ENCODE data around the gene LCN10. TPM values are rescaled to one million over a fixed set of nuclear protein-coding genes. Genes with fewer than 3 reads are reported as not detected.
"Not testable (repeated sequence)": the region's sequence is repeated elsewhere in the genome, so short reads cannot be mapped to it uniquely, and the experiment has no call there.

The LCN10 gene
- total RNA-seq: 0.34 TPM in 1 of 2 replicates, not detected in the other

DNA sequence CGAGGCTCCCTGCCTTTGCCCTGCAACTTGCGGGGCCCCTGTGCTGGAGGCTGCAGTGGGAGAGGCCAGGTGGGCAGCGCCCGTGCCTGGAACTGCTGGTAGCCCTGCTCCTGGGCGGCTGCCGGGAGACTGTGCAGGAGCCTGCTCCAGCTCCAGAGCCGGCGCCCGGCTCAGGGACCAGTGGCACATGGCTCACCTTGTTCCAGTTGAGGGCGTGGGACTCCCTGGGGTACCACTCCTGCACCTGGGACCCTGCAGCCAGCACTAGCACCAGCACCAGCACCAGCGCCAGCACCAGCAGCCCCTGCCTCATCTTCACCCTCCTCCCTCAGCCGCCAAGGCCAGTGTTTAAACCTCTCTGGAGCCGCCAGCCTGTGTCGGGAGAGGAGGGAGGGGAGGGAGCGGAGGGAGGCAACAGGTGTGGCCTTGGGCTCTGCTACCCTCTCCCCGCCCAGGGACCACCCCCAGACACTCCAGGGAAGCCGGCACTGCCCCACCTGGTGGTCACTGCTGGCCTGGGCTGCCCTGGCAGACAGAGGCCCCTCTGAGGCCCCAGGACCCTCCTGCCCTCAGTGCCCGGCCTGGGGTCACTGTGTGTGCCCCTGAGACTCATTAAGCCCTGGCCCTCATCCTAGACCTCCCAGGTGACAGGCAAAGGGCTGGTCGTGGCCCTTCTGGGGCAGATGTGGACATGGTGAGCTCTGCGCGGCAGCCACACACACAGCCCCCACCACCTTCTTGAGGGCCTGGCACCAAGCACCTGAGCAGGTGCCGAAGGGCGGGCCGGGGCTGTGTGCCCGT is at the start of gene LCN10:
Gene LCN10, minus strand, starts transcription at position 350 of the 801 bp plus-strand sequence. Its CDS starts 37 bp downstream, at position 313.
- intact Hi-C loops (cut with micrococcal nuclease): no loop called here

DNA sequence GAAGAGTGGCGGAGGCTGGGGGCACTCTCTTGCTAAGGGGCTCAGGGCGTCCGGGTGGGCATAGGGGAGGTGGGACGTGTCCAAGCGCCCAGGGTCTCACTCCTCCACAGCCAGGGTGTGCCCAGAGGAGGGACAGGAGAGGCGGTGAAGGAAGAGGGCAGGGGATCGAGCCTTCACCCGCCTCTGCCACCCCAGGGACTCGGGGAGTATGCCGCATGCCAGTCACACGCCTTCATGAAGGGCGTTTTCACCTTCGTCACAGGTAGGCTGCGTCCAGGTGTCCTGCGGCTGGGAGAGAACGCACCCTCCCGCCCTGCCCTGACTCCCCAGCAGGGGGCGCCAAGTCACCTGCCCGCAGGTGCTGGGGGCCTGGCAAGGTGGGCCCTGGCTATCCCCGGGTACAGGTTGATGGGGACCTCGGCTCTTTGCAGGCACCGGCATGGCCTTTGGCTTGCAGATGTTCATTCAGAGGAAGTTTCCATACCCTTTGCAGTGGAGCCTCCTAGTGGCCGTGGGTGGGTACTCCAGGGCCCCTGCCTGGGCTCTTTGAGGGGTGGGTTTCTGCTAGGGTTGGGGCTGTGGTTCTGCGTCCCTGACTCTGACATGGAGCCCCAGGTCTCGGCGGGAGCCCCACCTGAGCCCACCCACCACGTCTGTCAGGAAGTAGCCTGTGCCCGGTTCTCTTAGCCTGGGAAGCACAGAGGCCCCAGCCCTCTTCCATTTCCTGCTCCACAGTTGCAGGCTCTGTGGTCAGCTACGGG is 49.0 kb upstream of the LCN10 start:
- intact Hi-C loops (cut with micrococcal nuclease): loop anchor here (1.0 to 5.0 kb wide), 9 partner anchors 9 to 816 kb away; partner anchors contain the start of genes ARRDC1, FBXW5, PAXX and PHPT1

DNA sequence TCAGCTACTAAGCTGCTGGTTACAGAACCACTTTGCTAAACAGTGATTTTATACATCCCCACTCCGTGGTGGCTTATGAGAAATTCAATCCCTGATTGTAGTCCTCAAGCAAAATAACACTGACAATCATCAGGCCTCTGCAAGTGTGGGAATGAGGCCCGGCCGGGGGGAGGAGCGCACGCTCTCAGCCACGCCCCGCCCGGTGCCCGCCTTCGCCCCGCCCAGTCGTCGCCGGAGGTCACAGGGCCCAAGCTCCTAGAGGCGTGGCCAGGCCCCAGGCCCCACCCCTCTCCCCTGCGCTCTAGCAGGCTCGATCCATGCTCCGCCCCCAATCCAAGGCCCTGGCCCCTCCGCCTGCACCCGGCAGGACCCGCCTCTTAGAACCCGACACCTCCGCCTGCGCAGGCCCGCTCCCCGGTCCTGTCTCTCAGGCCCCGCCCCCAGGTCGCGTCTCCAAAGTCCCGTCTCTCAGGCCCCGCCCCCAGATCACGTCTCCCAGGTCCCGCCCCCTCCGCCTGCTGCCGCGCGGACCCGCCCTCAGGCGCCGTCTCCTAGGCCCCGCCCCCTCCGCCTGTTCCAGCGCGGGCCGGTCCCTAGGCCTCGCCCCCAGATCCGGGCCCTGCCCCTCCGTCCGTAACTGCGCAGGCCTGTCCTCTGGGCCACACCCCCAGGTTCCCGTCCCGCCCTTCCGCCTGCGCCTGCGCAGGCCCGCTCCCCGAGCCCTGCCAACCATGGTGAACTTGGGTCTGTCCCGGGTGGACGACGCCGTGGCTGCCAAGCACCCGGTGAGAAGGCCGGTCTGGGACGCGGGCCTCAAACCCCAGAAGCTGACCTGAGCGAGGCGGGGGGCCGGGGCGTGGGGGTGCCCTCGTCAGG is 48.1 kb upstream of the LCN10 start, which contains the start of gene TMEM141:
Gene TMEM141, plus strand, starts transcription at position 705 of the 876 bp plus-strand sequence. Its CDS starts 27 bp downstream, at position 732.
- intact Hi-C loops (cut with micrococcal nuclease): loop anchor here (1.0 to 5.0 kb wide), 9 partner anchors 9 to 816 kb away; partner anchors contain the start of genes ARRDC1, FBXW5, PAXX and PHPT1

DNA sequence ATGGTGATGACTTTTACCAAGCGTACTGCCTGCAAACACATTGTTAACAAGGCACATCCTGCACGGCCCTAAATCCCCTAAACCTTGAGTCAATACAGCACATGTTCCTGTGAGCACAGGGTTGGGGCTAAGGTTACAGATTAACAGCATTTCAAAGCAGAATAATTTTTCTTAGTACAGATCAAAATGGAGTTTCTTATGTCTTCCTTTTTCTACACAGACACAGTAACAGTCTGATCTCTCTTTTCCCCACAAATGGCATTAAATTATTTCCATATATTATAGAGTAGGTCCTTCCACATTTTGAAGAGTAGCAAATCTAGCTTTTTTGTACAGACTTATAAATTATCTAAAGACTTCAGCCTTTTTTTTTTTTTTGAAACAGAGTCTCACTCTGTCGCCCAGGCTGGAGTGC is 46.8 kb upstream of the LCN10 start:
- intact Hi-C loops (cut with micrococcal nuclease): no loop called here

DNA sequence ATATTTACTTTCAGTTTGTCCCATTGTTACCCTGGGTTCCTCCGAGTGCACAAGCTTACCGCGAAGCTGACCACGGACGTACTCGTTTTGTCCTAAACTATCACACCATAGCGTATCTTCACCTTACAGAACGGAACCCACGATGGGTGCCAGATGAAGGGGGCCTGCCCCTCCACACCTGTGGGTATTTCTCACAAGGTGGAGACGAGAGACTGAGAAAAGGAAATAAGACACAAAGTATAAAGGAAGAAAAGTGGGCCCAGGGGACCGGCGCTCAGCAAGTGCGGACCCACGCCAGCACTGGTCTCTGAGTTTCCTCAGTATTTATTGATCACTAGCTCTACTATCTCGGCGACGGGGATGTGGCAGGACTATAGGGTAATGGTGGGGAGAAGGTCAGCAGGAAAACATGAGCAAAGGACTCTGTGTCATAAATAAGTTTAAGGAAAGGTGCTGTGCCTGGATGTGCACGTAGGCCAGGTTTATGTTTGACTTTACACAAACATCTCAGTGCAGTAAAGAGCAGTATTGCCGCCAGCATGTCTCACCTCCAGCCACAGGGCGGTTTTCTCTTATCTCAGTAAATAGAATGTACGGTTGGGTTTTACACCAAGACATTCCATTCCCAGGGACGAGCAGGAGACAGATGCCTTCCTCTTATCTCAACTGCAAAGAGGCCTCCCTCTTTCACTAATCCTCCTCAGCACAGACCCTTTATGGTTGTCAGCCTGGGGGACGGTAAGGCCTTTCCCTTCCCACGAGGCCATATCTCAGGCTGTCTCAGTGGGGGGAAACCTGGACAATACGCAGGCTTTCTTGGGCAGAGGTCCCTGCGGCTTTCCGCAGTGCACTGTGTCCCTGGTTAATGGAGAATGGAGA is 46.1 kb upstream of the LCN10 start:
- intact Hi-C loops (cut with micrococcal nuclease): not testable (repeated sequence)

DNA sequence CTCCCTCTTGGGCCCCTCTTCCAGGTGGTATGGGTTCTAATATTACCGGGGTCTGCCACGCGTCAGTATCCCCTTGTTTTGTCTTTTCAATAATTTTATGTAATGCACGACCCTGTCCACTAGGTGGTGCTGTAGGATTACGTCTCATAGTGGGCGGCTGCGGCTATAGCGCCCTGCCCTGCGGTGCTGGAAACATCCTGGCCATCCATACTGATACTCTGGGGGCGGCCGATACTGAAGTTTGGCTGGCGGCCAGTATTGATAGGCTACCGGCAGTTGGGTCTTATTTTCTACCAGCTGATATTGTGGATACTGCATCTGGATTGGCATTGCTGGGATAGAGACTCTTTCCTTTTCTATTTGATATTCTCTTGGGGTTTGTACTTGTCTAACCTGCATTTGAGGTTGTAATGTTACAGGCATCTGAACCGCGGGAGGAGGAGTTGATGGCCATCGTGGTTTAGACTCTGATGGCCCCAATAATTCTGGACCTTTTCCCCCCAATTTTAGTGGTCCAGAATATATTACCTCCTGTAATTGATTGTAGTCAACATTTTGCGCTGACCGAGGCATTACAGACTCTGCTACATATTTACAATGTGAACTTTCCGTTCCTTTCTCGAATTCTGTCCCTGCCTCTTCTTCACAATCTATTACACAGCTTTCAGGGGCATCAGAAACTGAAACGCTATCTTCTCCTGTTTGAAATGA is 45.1 kb upstream of the LCN10 start:
- intact Hi-C loops (cut with micrococcal nuclease): loop anchor here (1.0 kb wide), 1 partner anchor 247 kb away; no protein-coding TSS in a partner anchor

DNA sequence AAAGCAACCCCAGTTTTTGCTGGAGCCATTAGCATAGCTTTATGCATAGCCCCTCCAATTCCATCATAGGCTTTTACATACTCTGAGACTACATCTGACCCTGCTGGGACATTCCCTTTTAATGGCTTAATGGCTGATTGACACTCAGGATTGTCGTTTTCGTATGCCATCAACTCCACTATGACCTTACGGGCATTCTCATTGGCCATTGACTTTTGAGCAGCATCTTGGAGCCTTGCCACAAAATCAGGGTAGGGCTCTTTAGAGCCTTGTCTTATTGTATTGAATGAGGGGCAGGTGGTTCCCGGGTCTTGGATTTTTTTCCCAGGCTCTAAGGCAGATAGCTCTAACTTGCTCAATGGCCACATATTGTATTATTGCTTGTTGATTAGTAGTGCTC is 44.2 kb upstream of the LCN10 start:
- intact Hi-C loops (cut with micrococcal nuclease): loop anchor here (1.0 kb wide), 1 partner anchor 248 kb away; no protein-coding TSS in a partner anchor

DNA sequence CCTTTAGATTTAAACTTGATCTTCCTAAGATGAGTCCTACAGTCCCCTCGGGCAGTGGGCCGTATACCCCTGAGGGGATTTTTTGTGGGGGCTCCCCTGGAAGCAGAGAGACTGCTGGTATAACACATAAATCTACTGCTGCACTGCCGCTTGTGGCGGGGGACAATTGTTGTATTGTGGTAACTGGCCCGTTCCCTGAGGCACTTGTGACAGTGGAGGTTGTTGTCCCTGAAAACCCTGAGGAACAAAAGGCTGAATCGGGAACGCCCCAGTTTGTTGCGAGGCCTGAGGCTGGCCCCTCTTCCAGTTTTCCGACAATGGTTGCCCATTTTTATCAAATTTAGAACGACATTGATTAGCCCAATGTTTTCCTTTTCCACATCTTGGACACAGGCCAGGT is 43.7 kb upstream of the LCN10 start:
- intact Hi-C loops (cut with micrococcal nuclease): no loop called here

DNA sequence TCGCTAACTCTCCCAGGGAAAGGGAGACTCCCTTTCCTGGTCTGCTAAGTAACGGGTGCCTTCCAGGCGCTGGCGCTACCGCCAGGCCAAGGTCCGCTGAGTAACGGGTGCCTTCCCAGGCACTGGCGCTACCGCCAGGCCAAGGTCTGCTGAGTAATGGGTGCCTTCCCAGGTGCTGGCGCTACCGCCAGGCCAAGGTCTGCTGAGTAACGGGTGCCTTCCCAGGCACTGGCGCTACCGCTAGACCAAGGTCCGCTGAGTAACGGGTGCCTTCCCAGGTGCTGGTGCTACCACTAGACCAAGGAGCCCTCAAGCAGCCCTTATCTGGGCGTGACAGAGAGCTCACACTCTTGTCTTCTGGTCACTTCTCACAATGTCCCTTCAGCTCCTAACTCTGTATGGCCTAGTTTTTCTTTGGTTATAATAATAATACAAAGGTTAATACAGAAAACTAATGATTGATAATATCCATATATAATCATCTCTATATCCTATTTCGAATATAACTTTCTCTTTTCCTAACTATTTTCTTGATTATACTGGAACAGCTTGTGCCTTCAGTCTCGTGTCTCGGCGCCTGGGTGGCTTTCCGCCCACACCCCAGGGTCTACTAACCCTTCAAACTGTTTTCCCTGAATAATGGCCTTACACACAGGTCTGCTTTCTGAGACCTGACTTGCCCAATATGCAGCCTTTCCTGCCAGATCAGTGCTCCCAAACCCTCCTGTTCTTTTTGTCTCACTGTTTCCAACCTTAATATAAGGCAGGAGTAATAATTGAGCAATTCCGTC is 43.0 kb upstream of the LCN10 start:
- intact Hi-C loops (cut with micrococcal nuclease): not testable (repeated sequence)

DNA sequence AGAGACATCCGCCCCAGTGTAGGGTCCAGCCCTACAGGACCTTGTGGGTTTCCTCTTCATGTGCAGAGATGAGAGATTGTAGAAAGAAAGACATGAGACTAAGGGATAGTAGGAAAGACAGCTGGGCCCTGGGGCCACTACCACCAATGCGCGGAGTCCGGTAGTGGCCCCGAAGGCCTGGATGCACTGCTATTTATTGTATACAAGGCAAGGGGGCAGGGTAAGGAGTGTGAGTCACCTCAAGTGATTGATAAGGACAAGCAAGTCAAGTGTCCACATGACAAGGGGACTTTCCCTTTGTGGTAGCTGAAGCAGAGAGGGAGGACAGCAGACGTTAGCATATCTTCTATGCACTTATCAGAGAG is 42.2 kb upstream of the LCN10 start:
- intact Hi-C loops (cut with micrococcal nuclease): no loop called here

DNA sequence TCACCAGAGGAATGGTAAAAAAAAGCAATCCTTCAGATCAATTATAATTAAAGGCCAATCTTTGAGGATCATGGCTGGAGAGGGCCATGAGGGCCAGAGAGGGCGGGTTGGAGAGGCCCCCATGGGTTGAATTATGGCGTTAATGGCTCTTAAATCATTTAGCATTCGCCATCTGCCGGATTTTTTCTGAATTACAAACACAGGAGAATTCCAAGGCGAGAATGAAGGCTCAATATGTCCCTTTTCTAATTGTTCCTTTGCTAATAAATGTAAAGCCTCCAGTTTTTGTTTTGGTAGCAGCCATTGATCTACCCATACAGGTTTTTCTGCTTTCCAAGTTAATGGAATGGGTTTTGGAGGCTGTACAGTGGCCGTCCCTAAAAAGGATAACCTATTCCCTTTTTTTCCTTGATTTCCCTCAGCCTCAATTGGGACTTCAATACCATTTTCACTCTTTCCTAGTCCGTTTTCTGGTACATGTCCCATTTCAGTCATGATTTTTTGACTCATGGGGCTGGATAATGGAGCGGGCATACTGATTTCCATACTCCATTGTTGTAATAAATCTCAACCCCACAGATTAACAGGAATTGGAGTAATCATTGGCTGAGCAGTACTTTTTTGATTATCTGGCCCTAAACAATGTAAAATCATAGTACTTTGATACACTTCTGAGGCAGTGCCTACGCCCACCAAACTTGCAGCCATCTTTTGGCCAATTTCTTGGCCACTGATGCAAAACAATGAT is 41.7 kb upstream of the LCN10 start:
- intact Hi-C loops (cut with micrococcal nuclease): no loop called here

DNA sequence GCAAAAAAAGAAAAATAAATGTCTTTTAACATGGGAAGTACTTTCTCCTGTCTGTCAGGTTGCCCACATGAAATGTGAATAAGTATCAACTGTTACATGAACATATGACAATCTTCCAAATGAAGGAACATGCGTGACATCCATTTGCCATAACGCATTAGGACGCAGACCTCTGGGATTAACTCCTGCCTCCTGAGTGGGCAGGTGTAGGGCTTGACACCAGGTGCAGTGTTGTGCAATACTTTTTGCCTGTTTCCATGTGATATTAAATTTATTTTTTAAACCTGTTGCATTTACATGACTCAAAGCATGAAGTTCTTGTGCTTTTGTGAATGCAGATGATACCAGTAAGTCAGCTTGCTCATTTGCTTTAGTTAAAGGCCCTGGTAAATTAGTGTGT is 39.7 kb upstream of the LCN10 start:
- intact Hi-C loops (cut with micrococcal nuclease): no loop called here

DNA sequence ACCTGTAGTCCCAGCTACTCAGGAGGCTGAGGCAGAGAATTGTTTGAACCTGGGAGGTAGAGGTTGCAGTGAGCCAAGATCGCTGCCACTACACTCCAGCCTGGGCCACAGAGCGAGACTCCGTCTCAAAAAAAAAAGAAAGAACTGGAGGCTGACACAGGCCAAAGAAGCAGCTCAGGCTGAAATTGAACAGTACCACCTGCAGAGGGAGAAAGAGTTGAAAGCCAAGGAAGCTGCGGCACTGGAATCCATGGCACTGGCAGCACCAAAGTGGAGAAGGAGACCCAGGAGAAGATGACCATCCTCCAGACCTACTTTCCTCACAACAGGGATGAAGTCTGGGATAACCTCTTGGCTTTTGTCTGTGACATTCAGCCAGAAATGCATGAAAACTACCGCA is 37.1 kb upstream of the LCN10 start:
- intact Hi-C loops (cut with micrococcal nuclease): no loop called here

DNA sequence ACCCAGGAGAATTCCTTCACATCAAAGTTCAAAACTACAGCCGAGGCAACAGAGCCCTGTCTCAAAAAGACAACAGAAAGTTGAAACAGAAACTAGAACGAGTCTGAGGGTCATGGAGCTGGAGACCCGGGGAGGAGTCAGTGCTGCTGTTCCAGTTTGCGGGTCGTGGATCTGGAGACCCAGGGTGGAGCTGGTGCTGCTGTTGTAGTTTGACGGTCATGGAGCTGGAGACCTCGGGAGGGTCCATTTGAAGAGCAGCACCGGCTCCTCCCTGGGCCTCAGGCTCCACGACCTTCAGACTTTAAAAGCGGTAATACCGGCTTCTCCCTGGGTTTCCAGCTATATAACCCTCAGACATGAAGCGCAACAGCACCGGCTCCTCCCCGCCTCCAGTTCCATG is 34.6 kb upstream of the LCN10 start:
- intact Hi-C loops (cut with micrococcal nuclease): no loop called here

DNA sequence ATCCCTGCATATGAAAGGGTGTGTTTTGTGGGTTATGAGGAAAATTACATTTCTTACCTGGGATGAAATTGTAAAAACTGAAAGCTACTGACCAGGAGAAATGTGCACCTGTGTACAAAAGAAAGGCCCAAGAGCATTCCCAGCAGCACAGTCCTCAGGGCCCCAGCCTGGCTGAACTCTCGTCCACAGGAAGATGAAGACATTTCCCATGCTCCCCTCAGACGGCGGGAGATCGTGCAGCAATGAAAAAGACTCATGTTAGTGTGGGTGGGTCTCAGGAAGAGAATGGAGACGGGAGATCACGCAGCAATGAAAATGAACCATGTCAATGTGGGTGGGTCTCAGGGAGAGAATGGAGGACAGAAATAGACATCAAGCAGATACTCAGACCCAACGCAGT is 34.2 kb upstream of the LCN10 start:
- intact Hi-C loops (cut with micrococcal nuclease): no loop called here

DNA sequence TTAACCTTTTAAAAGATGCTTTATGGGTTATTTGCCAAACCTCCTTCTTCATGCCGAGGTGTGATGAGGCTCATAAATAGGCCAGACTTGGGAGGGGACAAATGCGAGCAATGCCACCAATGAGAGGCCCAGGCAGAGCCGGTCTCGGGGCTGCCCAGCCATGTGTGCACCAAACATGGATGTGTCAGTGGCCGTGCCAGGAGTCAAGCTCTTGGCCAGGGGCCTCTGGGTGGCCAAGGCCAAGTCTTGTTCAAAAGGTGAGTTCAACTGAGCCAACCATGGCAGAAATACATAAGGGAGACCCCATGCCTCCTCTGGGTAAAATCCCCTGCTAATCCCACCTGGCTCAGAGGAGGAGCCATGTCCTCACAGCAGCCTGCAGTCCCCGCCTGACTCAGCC is 32.5 kb upstream of the LCN10 start:
- intact Hi-C loops (cut with micrococcal nuclease): no loop called here

DNA sequence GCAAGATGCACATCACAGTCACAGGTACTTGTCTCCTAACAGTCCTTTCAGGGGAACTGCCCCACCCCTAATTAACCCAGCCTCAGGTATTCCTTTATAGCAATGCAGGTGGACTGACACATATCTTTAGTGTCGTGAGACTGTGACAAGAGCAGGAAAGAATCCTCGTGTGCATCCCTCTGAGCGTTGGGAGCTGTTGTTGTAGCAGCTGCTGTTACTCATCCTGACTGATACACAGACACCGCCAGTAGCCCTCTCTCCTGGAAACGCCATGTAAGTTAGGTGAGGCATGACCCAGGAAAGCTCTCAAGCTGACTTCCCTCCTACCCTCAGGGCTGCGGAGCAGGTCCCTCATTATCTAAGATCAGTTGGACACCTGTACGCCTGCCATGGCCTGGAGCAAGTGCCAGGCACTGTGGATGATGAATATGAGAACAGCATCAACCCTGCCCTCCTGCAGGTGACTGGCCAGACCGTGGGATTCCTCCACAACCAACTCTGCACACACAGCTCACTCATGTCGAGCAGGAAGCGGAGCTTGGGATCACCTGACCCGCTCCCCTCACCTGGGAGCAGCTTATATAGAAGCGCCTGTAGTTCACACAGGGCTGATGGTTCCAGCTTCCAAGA is 31.8 kb upstream of the LCN10 start:
- intact Hi-C loops (cut with micrococcal nuclease): no loop called here

Measured in T-helper 2 cell treated with Interferon-gamma antibody and Interleukin-4, amounts not matched to agents 100 ng/mL and 5 ng/mL, for 36 hours (primary cell).